Right lobe of liver (tissue), 6 donors: Measurements from ENCODE around the gene SPI1. TPM values are rescaled to one million over a fixed set of nuclear protein-coding genes. Genes with fewer than 3 reads are reported as not detected.
A peak's percentile ranks its signal among the peaks of the same experiment; 100 is the strongest.

Experiments
- ATAC-seq, 4 donors: fragments of 200-7000 bp; cut with Tn5 transposase; one replicate each; pipeline ENCODE4 v1.9.1; 2020; ENCODE audit warnings: mild to moderate bottlenecking in 4 of 4, moderate library complexity in 4 of 4
- DNase-seq, 3 donors: peaks; one replicate each; pipeline ENCODE4 v3.0.0-alpha.2; 2020
- H3K27ac ChIP-seq, 3 donors: fragments of 200-600 bp; one replicate each; pipeline ENCODE4 v1.8.0; 2022
- H3K27me3 ChIP-seq, 2 donors: fragments of 200-600 bp; one replicate each; pipeline ENCODE4 v1.8.0; 2022
- H3K36me3 ChIP-seq, 4 donors: fragments of 200-600 bp; sonication (generic) in 1 of 4; one replicate each; pipeline versions ENCODE4 v1.5.1 to v1.8.0; 2017 to 2022; ENCODE audit warnings: control low read depth in 1 of 4
- H3K4me1 ChIP-seq, 4 donors: fragments of 200-600 bp; sonication (generic) in 1 of 4; one replicate each; pipeline versions ENCODE4 v1.5.1 to v1.8.0; 2017 to 2022; ENCODE audit warnings: control low read depth in 1 of 4
- H3K4me3 ChIP-seq, 3 donors: fragments of 200-600 bp; one replicate each; pipeline ENCODE4 v1.8.0; 2022
- H3K9me3 ChIP-seq, 4 donors: fragments of 200-600 bp; sonication (generic) in 1 of 4; one replicate each; pipeline versions ENCODE4 v1.5.1 to v1.8.0; 2017 to 2022; ENCODE audit warnings: control low read depth in 1 of 4
- CTCF ChIP-seq, 4 donors: fragments of 200-600 bp in 3 of 4; fragments of 450-650 bp in 1 of 4; IDR thresholded peaks; one replicate each; pipeline versions ENCODE4 v1.5.1 to v1.8.0; 2016 to 2022; ENCODE audit warnings: antibody characterized with exemption in 4 of 4, mild to moderate bottlenecking in 2 of 4
- POLR2A ChIP-seq: fragments of 450-650 bp; IDR thresholded peaks from one replicate; pipeline ENCODE4 v1.6.1; 2017; ENCODE audit warnings: antibody characterized with exemption, mild to moderate bottlenecking
- WGBS: methylation state at CpG from one replicate; pipeline ENCODE4 v1.1.6; 2018; ENCODE audit warnings: low coverage, low lambda C conversion rate; ENCODE audit not compliant: insufficient coverage; ENCODE audit errors: missing lambda C conversion rate; 5-methylcytosine and 5-hydroxymethylcytosine counted together
- intact Hi-C, 2 donors: fragments of 100-400 bp; cut with DNase I; formaldehyde crosslinking; loops; one replicate each; pipeline versions ENCODE4 v1.11.2 to v1.14.1; 2022
- total RNA-seq, 6 experiments: library from RNA; depleted of rRNA in 2 of 6; stranded (reverse); fragments of >200 nt in 2 of 6; fragmentation: NEBNext Ultra II Directional in 3 of 6; extraction: Animal tissue kit (Norgen Biotek cat#: 25700) in 3 of 6; gene quantifications; one replicate each; pipeline versions ENCODE4 v1.1.0 to v1.2.4, GENCODE V29; 2016 to 2023
- donor health status: DM: no; HTN: yes; CAD: no.
- donor health status: DM: no; HTN: no; CAD: no.
- donor health status: DM: no; HTN: no; CAD: no.
- donor health status: DM: no; HTN: yes; CAD: no.
- donor health status: DM: no; HTN: yes; CAD: no.

Gene SPI1
- total RNA-seq, 6 experiments from 2014 or later: 7.5 to 29.1 (median 10.1) TPM

DNA sequence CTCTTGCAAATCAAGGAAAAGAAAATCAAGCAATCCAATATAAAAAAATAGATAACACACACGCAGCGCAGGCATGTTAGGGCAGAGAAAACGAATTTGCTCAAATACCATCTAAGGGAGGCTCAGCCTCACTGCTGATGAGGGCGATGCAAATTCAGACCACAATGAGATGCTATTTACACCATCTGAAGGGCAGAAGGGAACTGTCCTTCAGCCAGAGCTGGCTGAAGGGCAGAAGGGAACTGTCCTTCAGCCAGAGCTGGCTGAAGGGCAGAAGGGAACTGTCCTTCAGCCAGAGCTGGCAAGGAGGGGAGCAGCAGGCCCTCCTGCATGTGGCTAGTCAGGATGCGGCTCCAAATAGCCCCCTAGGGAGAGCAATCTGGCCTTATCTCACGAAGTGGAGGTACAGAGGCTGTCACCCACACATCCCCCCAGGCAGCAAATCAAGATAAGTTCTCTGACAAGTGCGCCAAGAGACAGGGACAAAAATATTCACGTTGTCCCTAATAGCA is 22.5 kb upstream of the SPI1 start:
- DNase-seq (peak in 1 of 3 donors; percentile 38), ATAC-seq (peak; percentile 54 to 74 (median 66))
- TF ChIP-seq POLR2A: no peak
- no peak for TF ChIP-seq CTCF (IDR thresholded peaks at IDR 0.05)
- WGBS: 27% methylated on average over 7 of the region's 8 CpGs
- H3K27ac ChIP-seq: peak overlapping the region in 2 of 3 donors; percentile 49 to 63
- no peaks in the 10 kb centered on the region for H3K9me3 ChIP-seq
- no peaks in the 10 kb centered on the region for H3K36me3 ChIP-seq
- intact Hi-C loops: no loop called here
- H3K27me3 ChIP-seq: no peaks in the 10 kb centered on the region
- H3K4me1 ChIP-seq: peaks cover 0 to 2% (median 0%) of the 10 kb centered on the region in 4 donors
- peak overlapping the region in 1 of 3 donors; percentile 46 for H3K4me3 ChIP-seq

- H3K36me3 ChIP-seq: no peaks in the 10 kb centered on the region
- TF ChIP-seq CTCF (IDR thresholded peaks at IDR 0.05) (no peak), POLR2A (peak; percentile 22)
- H3K27me3 ChIP-seq: no peaks in the 10 kb centered on the region
- no peaks in the 10 kb centered on the region for H3K9me3 ChIP-seq
- H3K4me3 ChIP-seq: peak overlapping the region; percentile 26 to 46 (median 44)
- peak overlapping the region; percentile 43 to 63 (median 49) for H3K27ac ChIP-seq
- H3K4me1 ChIP-seq: peaks cover 0 to 2% (median 0%) of the 10 kb centered on the region in 4 donors
- 8% methylated on average over 11 of the region's 47 CpGs for WGBS
- intact Hi-C loops: no loop called here
- DNase-seq: peak in 2 of 3 donors; percentile 57 to 61
- peak; percentile 74 to 79 (median 76) for ATAC-seq
Observed at GRCh38 chr11:47399860-47400767, 21.8 kb upstream of the SPI1 start.

DNA sequence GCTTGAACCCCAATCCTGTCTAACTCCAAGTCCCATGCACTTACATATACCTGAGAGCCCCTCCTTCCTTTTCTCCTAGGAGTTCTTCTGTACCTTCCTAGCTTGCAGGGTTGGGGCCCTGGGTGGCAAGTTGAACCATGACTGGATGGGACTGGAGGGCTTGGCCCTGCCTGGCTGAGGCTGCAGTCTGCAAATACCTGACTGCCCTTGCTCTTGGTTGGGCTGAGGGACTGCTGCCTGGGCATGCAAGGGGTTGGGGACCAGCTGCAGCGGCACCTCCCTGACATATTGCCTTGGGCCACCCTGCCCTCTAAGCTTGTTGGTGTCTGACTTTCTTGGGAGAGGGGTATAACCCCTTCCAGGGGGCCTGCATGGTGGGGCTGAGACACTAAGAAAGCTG is 20.2 kb upstream of the SPI1 start:
- Histone ChIP-seq H3K27ac (no peak overlapping the region), H3K4me3 (no peak overlapping the region), H3K27me3 (no peaks in the 10 kb centered on the region), H3K9me3 (no peaks in the 10 kb centered on the region), H3K4me1 (peaks cover 0 to 2% (median 0%) of the 10 kb centered on the region in 4 donors), H3K36me3 (no peaks in the 10 kb centered on the region)
- TF ChIP-seq POLR2A: no peak
- no peak for TF ChIP-seq CTCF (IDR thresholded peaks at IDR 0.05)
- DNase-seq (peak in 1 of 3 donors; percentile 21), ATAC-seq (no peak)
- intact Hi-C loops: no loop called here
- WGBS: no CpG with 5 or more reads among the region's 1 CpG

- WGBS: 100% methylated on average over 1 of the region's 3 CpGs
- Histone ChIP-seq H3K9me3 (no peaks in the 10 kb centered on the region), H3K4me3 (no peak overlapping the region), H3K36me3 (no peaks in the 10 kb centered on the region), H3K27ac (no peak overlapping the region), H3K27me3 (no peaks in the 10 kb centered on the region), H3K4me1 (peaks cover 0 to 2% (median 0%) of the 10 kb centered on the region in 4 donors)
- ATAC-seq: no peak
- DNase-seq: peak in 1 of 3 donors; percentile 5
- TF ChIP-seq CTCF (IDR thresholded peaks at IDR 0.05) (no peak), POLR2A (no peak)
- intact Hi-C loops: no loop called here
Observed at GRCh38 chr11:47398011-47398410, 19.7 kb upstream of the SPI1 start.
